Parathyroid adenoma (tissue), 2 donors: ENCODE measurements around the gene CEP63.

Experiments
- H2AFZ ChIP-seq: fragments of 300-600 bp; sonication (generic); one replicate; pipeline ENCODE4 v1.7.0; 2017; ENCODE audit warnings: antibody characterized with exemption, mild to moderate bottlenecking
- H3K27ac ChIP-seq: fragments of 300-600 bp; sonication (generic); one replicate; pipeline ENCODE4 v1.7.0; 2017
- H3K27me3 ChIP-seq: fragments of 300-600 bp; sonication (generic); one replicate; pipeline ENCODE4 v1.7.0; 2017; ENCODE audit warnings: low read length; ENCODE audit not compliant: control insufficient read depth, insufficient read depth
- H3K36me3 ChIP-seq: fragments of 300-600 bp; sonication (generic); one replicate; pipeline ENCODE4 v1.7.0; 2017; ENCODE audit warnings: low read length; ENCODE audit not compliant: control insufficient read depth, insufficient read depth
- H3K4me1 ChIP-seq: fragments of 300-600 bp; sonication (generic); one replicate; pipeline ENCODE4 v1.7.0; 2017; ENCODE audit warnings: control low read depth
- H3K4me2 ChIP-seq: fragments of 300-600 bp; sonication (generic); one replicate; pipeline ENCODE4 v1.7.0; 2017; ENCODE audit warnings: low read length
- H3K4me3 ChIP-seq: fragments of 300-600 bp; sonication (generic); one replicate; pipeline ENCODE4 v1.7.0; 2017; ENCODE audit warnings: low read depth, low read length
- H3K79me2 ChIP-seq: fragments of 300-600 bp; sonication (generic); one replicate; pipeline ENCODE4 v1.7.0; 2017; ENCODE audit warnings: control low read depth
- H3K9ac ChIP-seq: fragments of 300-600 bp; sonication (generic); one replicate; pipeline ENCODE4 v1.7.0; 2017; ENCODE audit warnings: mild to moderate bottlenecking
- H3K9me3 ChIP-seq: fragments of 300-600 bp; sonication (generic); one replicate; pipeline ENCODE4 v1.7.0; 2017; ENCODE audit warnings: low read length; ENCODE audit not compliant: control insufficient read depth
- CTCF ChIP-seq: fragments of 300-600 bp; sonication (generic); IDR thresholded peaks from one replicate; pipeline ENCODE4 v1.7.0; 2017; ENCODE audit warnings: antibody characterized with exemption, mild to moderate bottlenecking
- donor health status: primary hyperparathyroidism.

CEP63 gene

GRCh38 chr3:134527037-134527436 is 41.2 kb downstream of the CEP63 start:
- Histone ChIP-seq H3K4me2 (no peak overlapping the region), H3K79me2 (peaks cover 37% of the 10 kb centered on the region), H3K9ac (no peak overlapping the region), H2AFZ (no peak overlapping the region), H3K36me3 (no peaks in the 10 kb centered on the region), H3K9me3 (no peaks in the 10 kb centered on the region), H3K4me3 (no peak overlapping the region), H3K27ac (no peak overlapping the region), H3K27me3 (no peaks in the 10 kb centered on the region), H3K4me1 (no peaks in the 10 kb centered on the region)
- no peak for TF ChIP-seq CTCF

GRCh38 chr3:134527538-134528186 is 41.8 kb downstream of the CEP63 start:
- Histone ChIP-seq H3K79me2 (peaks cover 34% of the 10 kb centered on the region), H3K27me3 (no peaks in the 10 kb centered on the region), H3K27ac (no peak overlapping the region), H3K9ac (no peak overlapping the region), H2AFZ (no peak overlapping the region), H3K4me2 (no peak overlapping the region), H3K4me1 (no peaks in the 10 kb centered on the region), H3K36me3 (no peaks in the 10 kb centered on the region), H3K4me3 (no peak overlapping the region), H3K9me3 (no peaks in the 10 kb centered on the region)
- no peak for TF ChIP-seq CTCF

GRCh38 chr3:134533493-134533892 is 47.6 kb downstream of the CEP63 start:
- Histone ChIP-seq H3K4me3 (no peak overlapping the region), H3K4me2 (no peak overlapping the region), H3K27ac (no peak overlapping the region), H3K9me3 (no peaks in the 10 kb centered on the region), H3K27me3 (no peaks in the 10 kb centered on the region), H2AFZ (no peak overlapping the region), H3K4me1 (peaks cover 6% of the 10 kb centered on the region), H3K36me3 (no peaks in the 10 kb centered on the region), H3K9ac (no peak overlapping the region), H3K79me2 (no peaks in the 10 kb centered on the region)
- TF ChIP-seq CTCF: no peak

DNA sequence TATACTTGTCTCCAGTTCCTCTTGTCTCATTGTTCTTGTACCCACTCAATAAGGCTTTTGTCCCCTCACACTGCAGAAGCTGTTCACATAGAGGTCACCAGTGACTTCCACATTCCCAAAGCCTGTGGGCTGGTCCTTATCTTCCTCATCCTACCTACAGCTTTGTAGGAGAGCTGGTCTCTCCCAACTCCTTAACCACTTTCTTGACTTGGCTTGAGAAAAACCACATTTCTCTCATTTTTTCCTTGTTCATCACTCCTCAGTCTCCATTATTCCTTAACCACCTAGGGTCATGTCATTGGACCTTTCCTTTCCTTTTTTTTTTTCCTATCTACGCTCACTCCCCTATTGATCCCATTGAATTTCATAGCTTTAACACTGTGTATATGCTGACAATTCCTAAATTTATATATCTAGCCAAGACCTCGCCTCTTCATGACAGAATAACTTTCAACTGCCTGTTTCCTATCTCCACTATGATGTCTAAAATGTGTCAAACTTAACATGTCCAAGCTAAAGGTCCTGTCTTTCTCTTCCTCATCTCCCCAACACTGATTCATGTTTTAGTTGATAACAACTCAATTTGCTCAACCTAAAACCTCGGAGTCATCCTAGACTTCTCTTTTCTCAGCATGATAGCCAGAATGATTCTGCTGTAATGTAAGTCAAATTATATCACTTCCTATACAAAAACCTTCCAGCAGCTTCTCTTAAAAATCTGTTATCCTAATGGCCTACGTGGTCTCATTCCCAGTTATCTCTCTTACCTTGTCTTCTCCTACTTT is 49.5 kb downstream of the CEP63 start:
- Histone ChIP-seq H2AFZ (no peak overlapping the region), H3K36me3 (no peaks in the 10 kb centered on the region), H3K9ac (no peak overlapping the region), H3K27ac (no peak overlapping the region), H3K27me3 (no peaks in the 10 kb centered on the region), H3K4me1 (peaks cover 6% of the 10 kb centered on the region), H3K4me3 (no peak overlapping the region), H3K4me2 (no peak overlapping the region), H3K79me2 (no peaks in the 10 kb centered on the region), H3K9me3 (no peaks in the 10 kb centered on the region)
- TF ChIP-seq CTCF: no peak

- Histone ChIP-seq H3K79me2 (no peaks in the 10 kb centered on the region), H3K9me3 (no peaks in the 10 kb centered on the region), H3K36me3 (no peaks in the 10 kb centered on the region), H3K27ac (no peak overlapping the region), H2AFZ (no peak overlapping the region), H3K27me3 (no peaks in the 10 kb centered on the region), H3K9ac (no peak overlapping the region), H3K4me2 (no peak overlapping the region), H3K4me1 (peaks cover 6% of the 10 kb centered on the region), H3K4me3 (no peak overlapping the region)
- no peak for TF ChIP-seq CTCF
Measured at GRCh38 chr3:134536781-134537180, 50.9 kb downstream of the CEP63 start.
